ENCODE data around the gene ADNP. TPM values are rescaled to one million over a fixed set of nuclear protein-coding genes. Genes with fewer than 3 reads are reported as not detected.

ADNP gene
- total RNA-seq, 1 experiment from 2014 or later = 106 TPM

- Mint-ChIP-seq H3K4me1 (peaks cover 74% of the 10 kb centered on the region), H3K9me3 (no peaks in the 10 kb centered on the region), H3K36me3 (peaks cover 18% of the 10 kb centered on the region), H3K27ac (no peak overlapping the region; the same call in 1 of the 2 replicates), H3K4me3 (no peak overlapping the region), H3K27me3 (ENCODE audit: low read depth) (no peaks in the 10 kb centered on the region)
- TF ChIP-seq USF1 (CRISPR knock-in tag; IDR thresholded peaks at IDR 0.05) (0 out of 2 replicates have a peak, but pooled peaks have one; percentile 23), MYBL2 (CRISPR knock-in tag; IDR thresholded peaks at IDR 0.05) (no peak), NR1H2 (CRISPR knock-in tag; IDR thresholded peaks at IDR 0.05) (no peak), TP53 (CRISPR knock-in tag; IDR thresholded peaks at IDR 0.05) (no peak), USF2 (CRISPR knock-in tag; IDR thresholded peaks at IDR 0.05) (peak; percentile 45; the same call in 1 of the 2 replicates), SMAD4 (CRISPR knock-in tag; IDR thresholded peaks at IDR 0.05) (no peak), KAT7 (CRISPR knock-in tag; IDR thresholded peaks at IDR 0.05; ENCODE audit: borderline replicate concordance) (no peak), ZNF138 (CRISPR knock-in tag; conservative IDR thresholded peaks at IDR 0.05) (no peak), E2F1 (CRISPR knock-in tag; IDR thresholded peaks at IDR 0.05) (no peak), ZNF232 (CRISPR knock-in tag; IDR thresholded peaks at IDR 0.05) (no peak), ESRRA (CRISPR knock-in tag; IDR thresholded peaks at IDR 0.05; ENCODE audit: borderline replicate concordance) (no peak), ATF1 (CRISPR knock-in tag; IDR thresholded peaks at IDR 0.05) (no peak), GRHL2 (CRISPR knock-in tag; IDR thresholded peaks at IDR 0.05; ENCODE audit: insufficient replicate concordance, severe bottlenecking) (no peak), AR (CRISPR knock-in tag; IDR thresholded peaks at IDR 0.05) (no peak), ZNF423 (CRISPR knock-in tag; IDR thresholded peaks at IDR 0.05) (no peak)
- CTCF ChIA-PET = interaction anchor here (1.1 to 3.9 kb wide), 5 partner anchors 14 to 166 kb away, joined by 3 to 27 read pairs (median 8); partner anchors contain the start of genes ADNP and BCAS4
- POLR2A ChIA-PET = interaction anchor here (0.8 kb wide), 1 partner anchor 15 kb away, joined by 3 read pairs; the partner anchor contains the start of gene ADNP
- no peak for DNase-seq (ENCODE audit: low spot score)
- ATAC-seq = peak; percentile 46
These were observed 15.0 kb downstream of the ADNP start for GRCh38 chr20:50916257-50916656.

GRCh38 chr20:50915424-50915823, 15.8 kb downstream of the ADNP start:
- Mint-ChIP-seq H3K9me3 (no peaks in the 10 kb centered on the region), H3K27me3 (ENCODE audit: low read depth) (no peaks in the 10 kb centered on the region)
- TF ChIP-seq NFATC4 (CRISPR knock-in tag; IDR thresholded peaks at IDR 0.05) (no peak), NR3C1 (CRISPR knock-in tag; conservative IDR thresholded peaks at IDR 0.05; ENCODE audit: low read depth) (no peak), MAX (CRISPR knock-in tag; IDR thresholded peaks at IDR 0.05) (no peak), ARID4B (CRISPR knock-in tag; IDR thresholded peaks at IDR 0.05; ENCODE audit: borderline replicate concordance) (no peak), ZNF138 (CRISPR knock-in tag; conservative IDR thresholded peaks at IDR 0.05) (no peak), JUN (CRISPR knock-in tag; IDR thresholded peaks at IDR 0.05) (no peak), E2F1 (CRISPR knock-in tag; IDR thresholded peaks at IDR 0.05) (no peak), ZNF232 (CRISPR knock-in tag; IDR thresholded peaks at IDR 0.05) (no peak), ATF1 (CRISPR knock-in tag; IDR thresholded peaks at IDR 0.05) (no peak), PREB (CRISPR knock-in tag; IDR thresholded peaks at IDR 0.05; ENCODE audit: borderline replicate concordance) (no peak)

More at GRCh38 chr20:50915424-50915823, 15.8 kb downstream of the ADNP start:
- Mint-ChIP-seq H3K4me3 (no peak overlapping the region), H3K4me1 (peaks cover 74% of the 10 kb centered on the region), H3K36me3 (peaks cover 21% of the 10 kb centered on the region), H3K27ac (no peak overlapping the region)
- DNase-seq (ENCODE audit: low spot score) (no peak), ATAC-seq (no peak)
- ChIA-PET POLR2A (no interaction called here), CTCF (interaction anchor here (1.3 to 3.9 kb wide), 2 partner anchors 14 to 121 kb away, joined by 4 to 27 read pairs; partner anchors contain the start of genes ADNP and BCAS4)
